Sigmoid colon (tissue), 7 donors: ENCODE measurements around the gene ANKH. TPM values are rescaled to one million over a fixed set of nuclear protein-coding genes. Genes with fewer than 3 reads are reported as not detected.

ENCODE experiments used
- DNase-seq: peaks from one replicate; pipeline ENCODE4 v3.0.0-alpha.2; 2019
- H3K27ac ChIP-seq, 4 donors: fragments of 200-600 bp; sonication (generic); one replicate each; pipeline ENCODE4 v1.5.1; 2016 to 2019; ENCODE audit warnings: mild to moderate bottlenecking in 1 of 4
- H3K27me3 ChIP-seq, 3 donors: fragments of 200-600 bp; sonication (generic); one replicate each; pipeline ENCODE4 v1.5.1; 2019; ENCODE audit warnings: mild to moderate bottlenecking in 1 of 3
- H3K36me3 ChIP-seq, 4 donors: fragments of 200-600 bp; sonication (generic); one replicate each; pipeline ENCODE4 v1.5.1; 2016 to 2019
- H3K4me1 ChIP-seq, 4 donors: fragments of 200-600 bp; sonication (generic); one replicate each; pipeline ENCODE4 v1.5.1; 2017 to 2019
- H3K4me3 ChIP-seq, 4 donors: fragments of 200-600 bp; sonication (generic); one replicate each; pipeline ENCODE4 v1.5.1; 2017 to 2019; ENCODE audit warnings: mild to moderate bottlenecking in 2 of 4, moderate library complexity in 1 of 4
- H3K9me3 ChIP-seq, 4 donors: fragments of 200-600 bp in 3 of 4; sonication (generic) in 3 of 4; one replicate each; pipeline versions ENCODE4 v1.5.1 to v1.6.1; 2013 to 2019
- EP300 ChIP-seq, 4 donors: sonication (generic); formaldehyde crosslinking; IDR thresholded peaks; one replicate each; pipeline ENCODE4 v1.6.1; 2017; ENCODE audit warnings: antibody characterized with exemption in 4 of 4
- POLR2A ChIP-seq, 2 donors: fragments of 450-650 bp; IDR thresholded peaks; one replicate each; pipeline ENCODE4 v1.6.1; 2016; ENCODE audit warnings: antibody characterized with exemption in 2 of 2, mild to moderate bottlenecking in 2 of 2, moderate library complexity in 2 of 2
- POLR2AphosphoS5 ChIP-seq, 4 donors: sonication (generic); formaldehyde crosslinking; IDR thresholded peaks; one replicate each; pipeline ENCODE4 v1.6.1; 2017; ENCODE audit warnings: antibody characterized with exemption in 4 of 4
- WGBS, 2 donors: extraction: QIAGEN DNeasy Blood & Tissue Kit; methylation state at CpG; one replicate each; pipeline ENCODE4 v1.1.7; 2013; 5-methylcytosine and 5-hydroxymethylcytosine counted together
- intact Hi-C: fragments of 100-400 bp; cut with DNase I; formaldehyde crosslinking; loops from one replicate; pipeline ENCODE4 v1.15.1; 2023
- polyA plus RNA-seq, 3 donors: library from polyadenylated mRNA; stranded (reverse); fragments of 200-250 nt; gene quantifications; one replicate each; pipeline ENCODE4 v1.2.3, GENCODE V29; 2013
- total RNA-seq, 4 donors: library from RNA; depleted of rRNA; stranded (reverse); fragments of >200 nt; gene quantifications; one replicate each; pipeline ENCODE4 v1.1.0, GENCODE V29; 2016
- TF ChIP-seq, protein P1 (sequence below), 4 experiments: fragments of 450-650 bp in 3 of 4; fragments of 200-600 bp in 1 of 4; IDR thresholded peaks; one replicate each; pipeline ENCODE4 v1.5.1; 2016 to 2019; ENCODE audit warnings: antibody characterized with exemption in 4 of 4, mild to moderate bottlenecking in 3 of 4, moderate library complexity in 2 of 4
- donor health status: healthy with polysubstance abuse.
- donor health status: Bipolar disorder and iron deficiency.
- donor health status: healthy.

ANKH gene
- total and polyA plus RNA-seq, 7 donors: 16.4 to 49.9 (median 24.7) TPM

DNA sequence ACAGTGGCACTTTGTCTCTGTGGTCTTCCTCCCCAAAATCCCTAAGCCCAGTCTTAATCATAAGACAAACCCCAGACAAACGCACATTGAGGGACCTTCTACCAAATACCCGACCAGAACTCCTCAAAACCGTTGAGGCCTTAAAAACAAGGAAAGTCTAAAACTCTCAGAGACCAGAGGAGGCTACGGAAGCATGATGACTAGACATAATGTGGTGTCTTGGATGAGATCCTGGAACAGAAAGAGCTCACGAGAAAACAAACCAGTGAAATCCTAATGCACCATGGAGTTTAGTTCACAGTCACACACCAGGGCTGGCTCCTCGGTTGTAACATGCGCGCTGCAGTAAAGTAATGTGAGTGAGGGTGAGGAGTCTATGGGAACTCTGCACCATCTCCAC is 148.7 kb downstream of the ANKH start:
- intact Hi-C loops: no loop called here

DNA sequence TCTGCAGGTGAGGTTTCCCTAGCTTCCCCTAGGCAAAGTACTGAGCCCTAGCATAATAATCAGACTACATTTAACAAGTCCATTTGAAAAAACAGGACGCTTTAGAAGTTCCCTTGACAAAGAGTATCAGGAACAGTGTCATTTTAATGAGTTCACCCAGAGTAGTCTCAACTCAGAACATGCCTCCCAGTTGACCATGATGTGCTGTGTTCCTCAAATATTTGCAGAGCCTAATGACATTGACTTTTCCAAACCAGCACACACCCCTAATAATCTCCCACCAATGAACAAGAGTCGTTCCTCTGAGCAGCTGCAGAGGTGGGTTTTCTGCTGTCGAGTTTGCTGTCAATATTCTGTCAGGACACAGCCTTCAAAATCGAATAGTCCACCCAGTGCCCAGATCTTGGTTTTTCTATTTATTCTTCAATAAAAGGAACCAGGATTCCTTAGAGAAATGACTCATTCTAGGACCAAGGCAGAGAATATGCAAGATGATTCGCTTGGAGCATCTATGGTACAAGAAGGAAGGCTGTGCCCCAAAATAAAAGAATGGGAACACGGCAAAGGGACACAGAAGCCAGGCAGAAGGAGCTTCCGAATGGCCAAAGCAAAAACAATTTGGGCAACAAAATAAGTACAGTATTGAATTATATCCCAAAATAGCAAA is 149.5 kb downstream of the ANKH start:
- H3K27ac ChIP-seq: no peak overlapping the region
- TF ChIP-seq EP300 (IDR thresholded peaks at IDR 0.05): no peak
- no peak for TF ChIP-seq POLR2AphosphoS5 (IDR thresholded peaks at IDR 0.05)
- TF ChIP-seq POLR2A (IDR thresholded peaks at IDR 0.05): no peak
- TF ChIP-seq, protein P1, sequence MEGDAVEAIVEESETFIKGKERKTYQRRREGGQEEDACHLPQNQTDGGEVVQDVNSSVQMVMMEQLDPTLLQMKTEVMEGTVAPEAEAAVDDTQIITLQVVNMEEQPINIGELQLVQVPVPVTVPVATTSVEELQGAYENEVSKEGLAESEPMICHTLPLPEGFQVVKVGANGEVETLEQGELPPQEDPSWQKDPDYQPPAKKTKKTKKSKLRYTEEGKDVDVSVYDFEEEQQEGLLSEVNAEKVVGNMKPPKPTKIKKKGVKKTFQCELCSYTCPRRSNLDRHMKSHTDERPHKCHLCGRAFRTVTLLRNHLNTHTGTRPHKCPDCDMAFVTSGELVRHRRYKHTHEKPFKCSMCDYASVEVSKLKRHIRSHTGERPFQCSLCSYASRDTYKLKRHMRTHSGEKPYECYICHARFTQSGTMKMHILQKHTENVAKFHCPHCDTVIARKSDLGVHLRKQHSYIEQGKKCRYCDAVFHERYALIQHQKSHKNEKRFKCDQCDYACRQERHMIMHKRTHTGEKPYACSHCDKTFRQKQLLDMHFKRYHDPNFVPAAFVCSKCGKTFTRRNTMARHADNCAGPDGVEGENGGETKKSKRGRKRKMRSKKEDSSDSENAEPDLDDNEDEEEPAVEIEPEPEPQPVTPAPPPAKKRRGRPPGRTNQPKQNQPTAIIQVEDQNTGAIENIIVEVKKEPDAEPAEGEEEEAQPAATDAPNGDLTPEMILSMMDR (IDR thresholded peaks at IDR 0.05): no peak
- H3K4me3 ChIP-seq: no peak overlapping the region
- 73 to 90% methylated on average over 7 of the region's 7 CpGs for WGBS, 2 donors
- DNase-seq: no peak
- H3K9me3 ChIP-seq: no peaks in the 10 kb centered on the region
- intact Hi-C loops: no loop called here
- no peaks in the 10 kb centered on the region for H3K27me3 ChIP-seq
- H3K36me3 ChIP-seq: no peaks in the 10 kb centered on the region
- H3K4me1 ChIP-seq: peaks cover 0 to 15% (median 6%) of the 10 kb centered on the region in 4 donors

More for the DNA sequence above, 148.7 kb downstream of the ANKH start:
- no peaks in the 10 kb centered on the region for H3K9me3 ChIP-seq
- H3K4me1 ChIP-seq: peaks cover 0 to 18% (median 7%) of the 10 kb centered on the region in 4 donors
- H3K4me3 ChIP-seq: no peak overlapping the region
- H3K36me3 ChIP-seq: no peaks in the 10 kb centered on the region
- no peak for DNase-seq
- H3K27me3 ChIP-seq: no peaks in the 10 kb centered on the region
- no peak overlapping the region for H3K27ac ChIP-seq
- TF ChIP-seq, protein P1 (IDR thresholded peaks at IDR 0.05): no peak
- TF ChIP-seq EP300 (IDR thresholded peaks at IDR 0.05) (no peak), POLR2A (IDR thresholded peaks at IDR 0.05) (no peak), POLR2AphosphoS5 (IDR thresholded peaks at IDR 0.05) (no peak)
- 95 to 96% methylated on average over 8 of the region's 8 CpGs for WGBS, 2 donors

DNA sequence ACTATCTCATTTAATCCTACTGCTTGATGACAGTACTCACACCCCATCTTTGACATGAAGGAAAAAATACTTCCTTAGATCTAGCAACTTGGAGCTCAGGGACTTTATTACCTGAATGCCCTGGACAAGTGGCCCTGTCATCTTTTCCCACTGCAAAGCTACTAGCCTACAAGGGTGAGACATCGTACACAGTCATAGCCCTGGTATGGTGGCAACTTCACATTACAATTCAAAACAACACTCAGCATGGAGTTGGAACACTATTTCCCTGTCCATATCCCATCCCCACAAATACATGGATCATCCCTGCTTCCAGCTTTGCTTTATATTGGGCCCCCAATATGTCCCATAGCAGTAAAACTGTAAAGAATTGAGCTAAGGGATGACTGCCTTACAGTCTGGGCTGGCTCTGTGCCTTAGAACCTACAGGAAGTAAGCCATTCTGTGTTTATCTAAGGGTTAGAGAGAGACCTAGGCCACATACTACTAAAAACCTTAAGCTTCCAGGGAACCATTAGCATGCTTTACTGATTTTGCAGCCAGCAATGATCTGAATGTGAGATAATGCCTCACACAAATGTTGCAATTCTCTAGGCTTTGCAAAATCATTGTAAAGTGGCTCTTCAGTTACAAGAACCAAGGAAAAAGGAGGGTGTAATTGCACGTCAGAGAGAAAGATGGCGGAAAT is 151.2 kb downstream of the ANKH start:
- peaks cover 0 to 5% (median 0%) of the 10 kb centered on the region in 4 donors for H3K4me1 ChIP-seq
- peaks cover 0 to 12% (median 3%) of the 10 kb centered on the region in 4 donors for H3K36me3 ChIP-seq
- intact Hi-C loops: no loop called here
- H3K9me3 ChIP-seq: no peaks in the 10 kb centered on the region
- H3K27ac ChIP-seq: no peak overlapping the region
- DNase-seq: no peak
- H3K4me3 ChIP-seq: no peak overlapping the region
- TF ChIP-seq POLR2A (IDR thresholded peaks at IDR 0.05) (no peak), EP300 (IDR thresholded peaks at IDR 0.05) (no peak), POLR2AphosphoS5 (IDR thresholded peaks at IDR 0.05) (no peak)
- TF ChIP-seq, protein P1 (IDR thresholded peaks at IDR 0.05): no peak
- WGBS, 2 donors: 95% methylated on average over 3 of the region's 3 CpGs
- H3K27me3 ChIP-seq: no peaks in the 10 kb centered on the region

DNA sequence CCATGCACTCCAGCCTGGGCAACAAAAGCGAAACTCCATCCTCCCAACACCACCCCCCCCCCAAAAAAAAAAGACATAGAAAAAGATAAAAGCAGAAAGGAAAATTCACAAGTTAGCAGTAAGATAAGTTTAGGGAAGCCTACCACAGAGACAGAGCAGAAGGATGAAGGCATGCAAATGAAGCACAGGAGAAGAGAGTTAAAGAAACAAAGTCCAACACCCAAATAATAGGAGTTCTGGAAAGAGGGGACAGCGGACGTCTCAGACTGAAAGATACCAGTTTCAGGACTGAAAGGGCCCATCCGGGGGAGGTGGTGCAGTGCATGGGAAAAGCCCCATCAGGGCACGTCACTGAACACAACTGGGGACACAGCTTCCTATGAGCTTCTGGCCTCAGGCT is 152.8 kb downstream of the ANKH start:
- intact Hi-C loops: no loop called here
- Histone ChIP-seq H3K27ac (no peak overlapping the region), H3K36me3 (peaks cover 0 to 28% (median 9%) of the 10 kb centered on the region in 4 donors), H3K4me1 (peaks cover 0 to 5% (median 0%) of the 10 kb centered on the region in 4 donors), H3K27me3 (no peaks in the 10 kb centered on the region), H3K4me3 (no peak overlapping the region), H3K9me3 (no peaks in the 10 kb centered on the region)
- TF ChIP-seq POLR2AphosphoS5 (IDR thresholded peaks at IDR 0.05) (no peak), EP300 (IDR thresholded peaks at IDR 0.05) (no peak), POLR2A (IDR thresholded peaks at IDR 0.05) (no peak)
- TF ChIP-seq, protein P1 (IDR thresholded peaks at IDR 0.05): no peak
- 90 to 94% methylated on average over 5 of the region's 5 CpGs for WGBS, 2 donors
- DNase-seq: no peak
